Uterus (tissue), 4 donors: ENCODE results near the gene HOXC13. TPM values are rescaled to one million over a fixed set of nuclear protein-coding genes. Genes with fewer than 3 reads are reported as not detected.

Experiments used
- DNase-seq, 2 donors: peaks; one replicate each; pipeline ENCODE4 v3.0.0-alpha.2; 2019 to 2020
- H3K27ac ChIP-seq, 2 donors: fragments of 200-600 bp; sonication (generic); 1 replicate in 1 of 2; 2 replicates in 1 of 2; pipeline ENCODE4 v1.5.1; 2016 to 2018
- H3K27me3 ChIP-seq, 2 donors: fragments of 200-600 bp; sonication (generic); one replicate each; pipeline ENCODE4 v1.5.1; 2018 to 2019; ENCODE audit warnings: control low read depth in 1 of 2
- H3K36me3 ChIP-seq, 2 donors: fragments of 200-600 bp; sonication (generic); one replicate each; pipeline ENCODE4 v1.5.1; 2019; ENCODE audit warnings: control low read depth in 1 of 2
- H3K4me1 ChIP-seq, 2 donors: fragments of 200-600 bp; sonication (generic); one replicate each; pipeline ENCODE4 v1.5.1; 2018 to 2019; ENCODE audit warnings: control low read depth in 1 of 2
- H3K4me3 ChIP-seq, 2 donors: fragments of 200-600 bp; sonication (generic); 1 replicate in 1 of 2; 2 replicates in 1 of 2; pipeline ENCODE4 v1.5.1; 2018 to 2019; ENCODE audit warnings: mild to moderate bottlenecking in 1 of 2
- H3K9me3 ChIP-seq, 2 donors: fragments of 200-600 bp; sonication (generic); one replicate each; pipeline ENCODE4 v1.5.1; 2019; ENCODE audit warnings: control low read depth in 1 of 2
- CTCF ChIP-seq, 4 experiments: fragments of 200-600 bp in 2 of 4; fragments of 450-650 bp in 2 of 4; sonication (generic) in 2 of 4; IDR thresholded peaks; one replicate each; pipeline ENCODE4 v1.5.1; 2016 to 2019; ENCODE audit warnings: antibody characterized with exemption in 4 of 4, mild to moderate bottlenecking in 2 of 4, moderate library complexity in 1 of 4
- POLR2A ChIP-seq, 2 donors: fragments of 450-650 bp; IDR thresholded peaks; one replicate each; pipeline ENCODE4 v1.6.1; 2016; ENCODE audit warnings: antibody characterized with exemption in 2 of 2, mild to moderate bottlenecking in 1 of 2, moderate library complexity in 1 of 2
- intact Hi-C: fragments of 100-400 bp; cut with DNase I; formaldehyde crosslinking; loops from one replicate; pipeline ENCODE4 v1.15.1; 2023; ENCODE audit warnings: low total_unique reads
- total RNA-seq, 4 donors: library from RNA; depleted of rRNA in 3 of 4; stranded (reverse); fragments of >200 nt in 3 of 4; gene quantifications; one replicate each; pipeline versions ENCODE4 v1.1.0 to v1.2.4, GENCODE V29; 2014 to 2023
- donor health status: DM: yes; HTN: yes; CAD: no.

Gene HOXC13
- total RNA-seq, 4 donors from 2014 or later, result not detected

DNA sequence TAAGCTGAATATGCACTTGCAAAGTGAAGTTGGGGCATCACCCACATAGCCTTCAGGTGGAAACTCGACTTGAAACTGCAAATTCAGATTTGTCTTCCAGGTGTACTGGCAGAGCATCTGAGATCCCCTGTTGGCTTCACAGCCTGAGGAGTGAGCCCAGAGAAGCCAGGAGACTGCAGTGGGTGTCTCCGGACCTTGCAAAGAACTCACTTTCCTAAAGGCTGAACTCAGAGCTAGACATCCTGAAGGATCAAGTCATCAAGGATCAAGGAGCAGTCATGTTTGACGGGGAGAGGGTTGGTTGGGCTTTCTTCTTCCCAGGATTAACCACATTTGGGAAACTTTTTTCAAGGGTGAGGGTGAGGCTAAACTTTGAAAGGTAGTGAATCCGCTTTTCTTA lies 9.1 kb upstream of the HOXC13 start:
- Histone ChIP-seq H3K4me1 (no peaks in the 10 kb centered on the region), H3K27ac (no peak overlapping the region), H3K4me3 (no peak overlapping the region), H3K9me3 (no peaks in the 10 kb centered on the region), H3K27me3 (peaks cover 21 to 84% of the 10 kb centered on the region in 2 donors), H3K36me3 (no peaks in the 10 kb centered on the region)
- intact Hi-C loops, result no loop called here
- TF ChIP-seq CTCF (IDR thresholded peaks at IDR 0.05) (no peak), POLR2A (IDR thresholded peaks at IDR 0.05) (no peak)
- no peak for DNase-seq

GRCh38 chr12:53930591-53931255 lies 7.9 kb upstream of the HOXC13 start:
- no peaks in the 10 kb centered on the region for H3K9me3 ChIP-seq
- H3K36me3 ChIP-seq, result no peaks in the 10 kb centered on the region
- TF ChIP-seq CTCF (IDR thresholded peaks at IDR 0.05) (no peak), POLR2A (IDR thresholded peaks at IDR 0.05) (no peak)
- DNase-seq, result no peak
- peaks cover 20 to 94% of the 10 kb centered on the region in 2 donors for H3K27me3 ChIP-seq
- H3K4me1 ChIP-seq, result no peaks in the 10 kb centered on the region
- no peak overlapping the region for H3K4me3 ChIP-seq
- H3K27ac ChIP-seq, result no peak overlapping the region
- intact Hi-C loops, result no loop called here

GRCh38 chr12:53931844-53932581 lies 6.6 kb upstream of the HOXC13 start:
- Histone ChIP-seq H3K4me3 (no peak overlapping the region), H3K36me3 (no peaks in the 10 kb centered on the region), H3K9me3 (no peaks in the 10 kb centered on the region), H3K27me3 (peaks cover 18 to 95% of the 10 kb centered on the region in 2 donors), H3K27ac (no peak overlapping the region), H3K4me1 (no peaks in the 10 kb centered on the region)
- no peak for DNase-seq
- no peak for TF ChIP-seq CTCF (IDR thresholded peaks at IDR 0.05)
- no peak for TF ChIP-seq POLR2A (IDR thresholded peaks at IDR 0.05)
- intact Hi-C loops, result no loop called here

GRCh38 chr12:53932915-53933314 lies 5.7 kb upstream of the HOXC13 start:
- Histone ChIP-seq H3K4me1 (no peaks in the 10 kb centered on the region), H3K27ac (no peak overlapping the region), H3K4me3 (no peak overlapping the region), H3K9me3 (no peaks in the 10 kb centered on the region), H3K27me3 (peaks cover 20 to 96% of the 10 kb centered on the region in 2 donors), H3K36me3 (no peaks in the 10 kb centered on the region)
- no peak for DNase-seq
- intact Hi-C loops, result no loop called here
- TF ChIP-seq POLR2A (IDR thresholded peaks at IDR 0.05) (no peak), CTCF (IDR thresholded peaks at IDR 0.05) (no peak)
